PC-3 (cell line): Measurements from ENCODE around the gene GRHPR.

Experiments used
- EZH2phosphoT487 ChIP-seq: fragments of 300-600 bp; sonication (generic); IDR thresholded peaks from 2 replicates; pipeline ENCODE4 v1.6.1; 2018; ENCODE audit warnings: mild to moderate bottlenecking, antibody characterized with exemption, low read length, borderline replicate concordance
- TF ChIP-seq, protein P1 (sequence below): fragments of 300-600 bp; sonication (generic); conservative IDR thresholded peaks from 2 replicates; pipeline ENCODE4 v1.5.1; 2017; ENCODE audit warnings: antibody characterized with exemption, low read depth, mild to moderate bottlenecking, low read length

- TF ChIP-seq, protein P1, sequence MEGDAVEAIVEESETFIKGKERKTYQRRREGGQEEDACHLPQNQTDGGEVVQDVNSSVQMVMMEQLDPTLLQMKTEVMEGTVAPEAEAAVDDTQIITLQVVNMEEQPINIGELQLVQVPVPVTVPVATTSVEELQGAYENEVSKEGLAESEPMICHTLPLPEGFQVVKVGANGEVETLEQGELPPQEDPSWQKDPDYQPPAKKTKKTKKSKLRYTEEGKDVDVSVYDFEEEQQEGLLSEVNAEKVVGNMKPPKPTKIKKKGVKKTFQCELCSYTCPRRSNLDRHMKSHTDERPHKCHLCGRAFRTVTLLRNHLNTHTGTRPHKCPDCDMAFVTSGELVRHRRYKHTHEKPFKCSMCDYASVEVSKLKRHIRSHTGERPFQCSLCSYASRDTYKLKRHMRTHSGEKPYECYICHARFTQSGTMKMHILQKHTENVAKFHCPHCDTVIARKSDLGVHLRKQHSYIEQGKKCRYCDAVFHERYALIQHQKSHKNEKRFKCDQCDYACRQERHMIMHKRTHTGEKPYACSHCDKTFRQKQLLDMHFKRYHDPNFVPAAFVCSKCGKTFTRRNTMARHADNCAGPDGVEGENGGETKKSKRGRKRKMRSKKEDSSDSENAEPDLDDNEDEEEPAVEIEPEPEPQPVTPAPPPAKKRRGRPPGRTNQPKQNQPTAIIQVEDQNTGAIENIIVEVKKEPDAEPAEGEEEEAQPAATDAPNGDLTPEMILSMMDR = no peak
- no peak for TF ChIP-seq EZH2phosphoT487
These were observed 29.1 kb downstream of the GRHPR start for GRCh38 chr9:37451628-37452027.
